OCI-M2 (cell line): ENCODE data around the gene TMEM63C.

Experiments
- DNase-seq: peaks from one replicate; lab custom pipeline; 2025; ENCODE audit not compliant: unreplicated experiment; lab: John Stamatoyannopoulos, UW

Gene TMEM63C

GRCh38 chr14:77221241-77221871 is 39.8 kb downstream of the TMEM63C start:
- DNase-seq, result no peak

DNA sequence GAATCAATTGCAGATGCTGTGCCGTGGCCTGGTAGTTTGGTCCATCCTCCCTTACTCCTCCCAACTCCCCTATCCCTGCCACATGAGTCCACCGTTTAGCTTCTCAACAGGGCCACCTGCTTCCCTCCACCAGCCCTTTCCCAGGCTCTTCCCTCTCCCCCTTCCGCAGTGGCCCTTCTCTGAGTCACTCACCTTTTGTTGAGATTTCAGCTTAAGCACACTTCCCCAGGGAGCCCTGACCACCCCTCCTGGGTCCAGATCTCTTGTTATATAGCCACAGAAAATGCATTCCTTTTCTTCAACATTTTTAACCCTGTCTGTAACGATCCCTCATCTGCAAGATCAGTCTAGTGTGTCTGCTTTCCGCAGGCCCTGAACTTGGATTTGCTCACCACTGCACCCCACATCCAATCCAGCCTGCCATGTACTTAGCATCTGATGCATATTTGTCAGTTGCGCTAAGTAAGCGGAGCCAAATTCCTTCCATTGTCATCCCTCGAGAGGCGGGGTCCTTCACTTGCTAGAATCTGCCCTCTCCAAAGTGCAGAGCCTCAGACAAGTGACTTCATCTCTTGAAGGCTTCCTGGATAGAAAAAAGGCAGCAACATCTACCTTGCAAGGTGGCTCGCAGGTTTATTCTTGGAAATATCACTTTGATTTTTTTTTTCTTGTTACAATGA is 41.1 kb downstream of the TMEM63C start:
- no peak for DNase-seq

DNA sequence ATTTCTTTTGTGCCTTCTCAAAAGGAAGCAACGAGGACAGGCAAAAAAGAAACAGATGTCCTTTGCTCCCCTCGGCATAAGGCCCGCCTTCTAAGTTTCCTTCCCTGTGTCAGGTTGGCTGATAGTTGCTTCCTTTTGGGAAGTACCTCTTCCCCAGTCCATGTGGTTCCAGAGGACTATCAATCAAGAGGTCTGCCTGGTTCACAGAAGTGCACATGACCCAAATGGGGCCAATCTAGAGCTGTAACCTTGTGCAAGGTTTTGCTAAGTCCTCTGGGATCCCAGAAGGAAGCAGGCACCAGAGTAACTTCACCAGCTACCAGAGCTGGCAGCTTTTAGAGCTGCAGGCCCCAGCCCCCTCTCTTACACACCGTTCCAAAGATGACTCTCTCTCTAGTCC is 42.6 kb downstream of the TMEM63C start:
- DNase-seq, result no peak

- DNase-seq, result no peak
These were observed 43.7 kb downstream of the TMEM63C start for GRCh38 chr14:77225254-77225653.

DNA sequence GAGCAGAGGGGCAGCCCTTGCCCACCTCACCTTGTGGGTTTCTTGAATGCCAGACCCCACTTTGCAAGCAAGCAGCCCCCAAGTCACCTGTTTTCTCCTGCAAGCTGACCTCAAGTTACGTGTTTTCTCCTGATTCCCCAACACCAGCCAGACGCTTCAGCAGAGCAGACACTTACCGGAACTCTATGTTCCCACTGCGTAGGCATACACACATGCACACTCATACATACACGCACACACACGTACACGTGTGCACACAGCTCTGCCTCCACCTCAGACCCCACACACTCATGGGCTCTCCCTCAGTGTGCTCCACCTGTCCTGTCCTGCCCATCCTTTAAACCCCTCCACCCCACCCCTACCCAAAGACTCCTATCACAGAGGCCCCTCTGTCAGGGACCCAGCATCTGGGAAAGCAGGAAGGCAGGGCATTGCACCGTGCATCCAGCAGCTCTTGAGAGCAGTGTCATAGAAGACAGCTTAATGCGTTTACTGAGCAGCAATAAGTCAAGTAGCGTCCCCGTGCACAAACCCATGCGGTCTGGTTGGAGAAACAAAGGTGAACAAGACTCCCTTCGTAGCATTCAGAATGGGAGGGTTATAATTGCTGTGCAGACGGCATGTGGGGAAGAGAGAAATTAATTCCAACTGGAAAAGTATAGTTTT is 44.4 kb downstream of the TMEM63C start:
- no peak for DNase-seq

GRCh38 chr14:77228056-77228455 is 46.5 kb downstream of the TMEM63C start:
- DNase-seq, result no peak

DNA sequence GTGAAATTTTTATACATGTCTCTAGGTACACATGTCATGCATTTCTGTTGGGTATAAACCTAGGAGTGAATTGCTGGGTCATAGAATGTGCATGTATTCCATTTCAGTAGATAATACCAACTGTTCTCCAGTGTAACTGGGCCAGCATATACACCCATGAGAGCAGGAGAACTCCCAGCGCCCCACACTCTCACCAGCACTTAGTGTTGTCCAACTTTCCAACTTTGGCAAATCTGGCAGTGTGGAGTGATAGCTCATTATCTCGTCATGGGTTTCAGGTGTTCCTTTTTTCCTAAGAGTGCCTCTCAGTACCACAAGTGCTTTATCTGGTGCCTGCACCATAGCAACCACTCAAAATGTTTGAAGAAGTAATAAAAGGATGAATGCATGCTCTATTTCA is 49.3 kb downstream of the TMEM63C start:
- DNase-seq, result no peak

DNA sequence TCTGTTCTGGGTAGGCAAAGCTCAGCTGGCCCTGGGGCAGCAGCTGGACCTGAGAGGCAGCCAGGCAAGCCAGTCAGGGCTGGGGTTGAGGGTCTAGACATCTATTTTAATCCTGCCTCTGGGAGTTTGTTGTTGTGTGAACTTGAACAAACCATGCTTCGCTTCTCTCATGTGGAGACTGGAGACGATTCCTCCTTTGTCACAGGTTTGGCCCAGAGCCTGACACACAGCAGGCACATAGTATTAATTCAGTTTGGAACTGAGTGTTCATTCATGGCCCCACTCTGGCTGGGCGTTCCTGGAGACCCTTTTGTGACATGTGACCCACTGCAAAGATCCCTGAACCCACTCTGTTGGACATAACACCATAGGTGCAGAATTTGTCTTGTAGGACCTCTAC is 50.1 kb downstream of the TMEM63C start:
- DNase-seq, result no peak

DNA sequence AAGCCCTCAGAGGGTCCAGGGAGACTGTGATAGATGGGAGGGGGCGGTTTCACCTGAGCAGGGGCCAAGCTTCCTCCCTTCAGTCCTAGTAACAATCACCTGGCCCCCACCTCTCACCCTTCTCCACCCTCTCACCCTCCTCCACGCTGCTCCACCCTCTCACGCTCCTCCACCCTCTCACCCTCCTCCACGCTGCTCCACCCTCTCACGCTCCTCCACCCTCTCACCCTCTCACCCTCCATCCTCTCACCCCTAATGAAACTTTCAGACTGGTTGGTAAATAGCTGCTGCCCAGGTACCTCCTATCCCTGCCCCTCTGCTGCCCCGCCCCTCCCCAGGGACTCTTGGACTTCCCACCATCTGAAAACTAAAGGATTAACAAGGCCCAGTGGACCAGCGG is 55.2 kb downstream of the TMEM63C start:
- DNase-seq, result no peak

- no peak for DNase-seq
These were observed 56.8 kb downstream of the TMEM63C start for GRCh38 chr14:77238356-77238755.

- no peak for DNase-seq
These were observed 57.4 kb downstream of the TMEM63C start for GRCh38 chr14:77238996-77239395.

- DNase-seq, result no peak
These were observed 57.8 kb downstream of the TMEM63C start for GRCh38 chr14:77239412-77239811.

- DNase-seq, result no peak
These were observed 58.8 kb downstream of the TMEM63C start for GRCh38 chr14:77240336-77240915.

DNA sequence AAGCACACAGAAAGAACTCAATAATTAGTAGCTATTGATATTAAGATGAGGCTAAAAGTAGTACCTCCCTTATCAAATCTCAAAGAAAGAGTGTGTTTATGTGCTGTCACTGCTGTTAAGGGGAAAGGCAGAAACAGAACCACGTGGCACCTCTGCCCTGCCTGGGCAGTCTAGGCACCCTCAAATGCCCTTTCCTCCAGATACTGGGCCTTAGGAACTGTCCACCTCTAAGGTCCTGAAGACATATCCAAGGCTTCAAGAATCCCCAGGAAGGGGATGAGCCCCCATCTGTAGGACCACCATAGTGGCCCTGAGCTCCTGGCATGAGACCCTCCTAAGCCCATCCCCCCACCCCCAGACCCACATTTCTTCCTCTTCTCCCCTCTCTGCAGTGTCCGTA is 60.4 kb downstream of the TMEM63C start:
- DNase-seq, result no peak

DNA sequence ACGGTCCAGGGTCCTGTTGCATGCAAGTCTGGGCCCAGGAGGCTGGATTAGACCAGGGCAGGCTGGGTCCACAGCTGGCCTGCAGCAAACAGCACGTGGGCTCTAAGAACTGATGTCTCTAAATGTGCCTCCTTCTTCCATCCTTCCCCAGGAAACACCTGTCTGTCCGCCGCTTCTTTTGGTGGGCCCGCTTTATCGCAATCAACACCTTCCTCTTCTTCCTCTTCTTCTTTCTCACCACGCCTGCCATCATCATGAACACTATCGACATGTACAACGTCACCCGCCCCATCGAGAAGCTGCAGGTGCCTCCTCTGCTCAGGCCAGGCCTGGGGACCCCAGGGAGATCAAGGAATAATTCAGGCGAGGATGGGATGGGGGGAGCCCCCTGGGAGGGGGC is 61.2 kb downstream of the TMEM63C start:
- DNase-seq, result no peak

- no peak for DNase-seq
These were observed 62.3 kb downstream of the TMEM63C start for GRCh38 chr14:77243853-77244252.

DNA sequence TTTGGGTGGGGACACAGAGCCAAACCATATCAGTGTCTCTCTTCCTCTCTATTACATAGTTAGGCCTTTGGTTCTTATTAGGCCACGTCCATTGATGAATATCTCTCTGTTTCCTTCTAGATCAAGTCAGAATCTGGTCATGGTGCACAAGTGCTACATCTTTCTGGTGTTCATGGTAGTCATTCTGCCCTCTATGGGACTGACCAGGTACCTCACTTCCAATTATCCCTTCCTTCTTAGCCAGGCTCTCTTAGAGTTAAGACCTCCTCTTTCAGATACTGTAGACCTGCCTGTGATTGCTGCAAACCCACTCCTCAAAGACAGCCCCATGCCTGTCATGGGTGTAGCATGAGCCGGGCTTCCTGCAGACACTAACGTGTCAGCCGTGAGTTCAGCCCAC is 64.2 kb downstream of the TMEM63C start:
- no peak for DNase-seq

GRCh38 chr14:77246784-77247183 is 65.2 kb downstream of the TMEM63C start:
- DNase-seq, result no peak

DNA sequence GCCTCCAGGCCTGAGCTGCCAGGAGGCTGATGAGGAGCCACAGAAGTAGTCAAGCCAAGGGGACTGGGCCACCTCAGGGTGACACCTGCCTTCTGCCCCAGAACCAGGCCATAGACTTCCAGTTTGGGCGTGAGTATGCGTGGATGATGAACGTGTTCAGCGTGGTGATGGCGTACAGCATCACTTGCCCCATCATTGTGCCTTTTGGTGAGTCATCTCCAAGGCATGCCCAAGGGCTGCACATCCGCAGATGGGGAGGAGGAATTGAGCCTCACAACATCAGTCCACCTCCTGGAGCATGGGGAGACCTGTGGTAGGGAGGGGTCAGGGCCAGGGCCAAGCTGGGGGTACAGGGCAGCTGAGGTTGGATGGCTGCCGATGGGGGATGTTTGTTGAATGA is 67.1 kb downstream of the TMEM63C start:
- no peak for DNase-seq

DNA sequence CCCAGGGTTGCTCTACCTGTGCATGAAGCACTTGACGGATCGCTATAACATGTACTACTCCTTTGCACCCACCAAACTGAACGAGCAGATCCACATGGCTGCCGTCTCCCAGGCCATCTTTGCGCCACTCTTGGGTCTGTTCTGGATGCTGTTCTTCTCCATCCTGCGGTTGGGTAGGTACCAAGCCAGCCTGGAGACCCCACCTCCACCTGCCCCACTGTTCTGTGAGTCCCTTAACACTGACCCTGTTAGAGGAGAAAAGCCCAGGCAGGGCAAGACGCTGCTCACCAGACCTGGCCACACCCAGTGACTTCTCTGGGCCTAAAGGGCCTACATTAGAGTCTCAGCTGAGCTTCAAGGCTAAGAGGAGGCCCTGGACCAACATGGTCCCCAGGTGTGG is 67.7 kb downstream of the TMEM63C start:
- no peak for DNase-seq

DNA sequence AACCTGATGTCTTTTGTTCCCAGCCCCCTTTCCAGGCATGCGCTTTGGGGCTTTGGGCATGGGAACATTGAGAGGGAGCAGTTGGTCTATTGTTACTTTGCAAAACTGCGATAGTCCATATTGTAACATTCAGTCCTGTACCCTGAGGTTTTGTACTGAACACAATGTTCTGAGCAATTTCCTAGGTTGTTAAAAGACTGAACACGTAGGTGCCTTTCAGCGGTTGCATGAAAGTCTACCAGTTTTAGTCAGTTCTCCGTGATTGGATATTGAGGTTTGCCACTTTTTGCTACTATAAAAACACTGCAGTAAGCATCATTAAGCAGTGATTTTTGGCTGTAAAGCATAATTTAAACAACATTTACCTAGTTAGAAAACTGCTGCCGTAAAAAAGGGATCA is 69.3 kb downstream of the TMEM63C start:
- DNase-seq, result no peak

- no peak for DNase-seq
These were observed 70.3 kb downstream of the TMEM63C start for GRCh38 chr14:77251870-77252269.
